GM06990 (cell line): ENCODE measurements around the gene BMP2K.

Experiments used
- DNase-seq: peaks from one replicate; pipeline ENCODE4 v3.0.0-alpha.2; 2011; ENCODE audit not compliant: insufficient read length; ENCODE audit errors: extremely low read depth
- H3K27me3 ChIP-seq: replicated peaks from 2 replicates; pipeline ENCODE4 v1.6.0; 2011; ENCODE audit warnings: low read length; ENCODE audit not compliant: control insufficient read depth, insufficient read depth
- H3K36me3 ChIP-seq: 2 replicates; pipeline ENCODE4 v1.5.1; 2011; ENCODE audit warnings: low read length; ENCODE audit not compliant: control insufficient read depth, insufficient read depth
- H3K4me3 ChIP-seq: replicated peaks from 2 replicates; pipeline ENCODE4 v1.5.1; 2011; ENCODE audit warnings: low read depth, mild to moderate bottlenecking, control low read depth, low read length
- TF ChIP-seq, protein P1 (sequence below): IDR thresholded peaks from 2 replicates; pipeline ENCODE4 v1.5.1; 2011; ENCODE audit warnings: low read length, control low read depth, mild to moderate bottlenecking, inconsistent platforms; ENCODE audit not compliant: insufficient read depth, poor library complexity, severe bottlenecking

The BMP2K gene

DNA sequence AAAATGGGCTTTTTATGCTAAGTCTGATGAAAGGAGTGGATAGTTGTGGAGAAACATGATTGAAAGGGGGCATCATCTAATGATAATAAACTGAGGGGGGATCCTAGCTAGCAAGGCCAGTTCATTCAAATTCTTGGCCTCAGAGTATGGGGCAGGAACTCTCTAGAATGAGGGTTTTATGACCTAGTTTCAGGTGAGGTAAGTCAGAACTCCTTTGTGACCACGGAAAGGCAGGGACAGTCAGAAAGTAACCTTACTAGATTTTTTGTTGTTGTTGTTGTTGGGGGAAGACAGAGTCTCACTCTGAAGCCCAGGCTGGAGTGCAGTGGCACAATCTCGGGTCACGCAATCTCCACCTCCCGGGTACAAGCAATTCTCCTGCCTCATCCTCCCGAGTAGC lies 164.6 kb downstream of the BMP2K start:
- TF ChIP-seq, protein P1, sequence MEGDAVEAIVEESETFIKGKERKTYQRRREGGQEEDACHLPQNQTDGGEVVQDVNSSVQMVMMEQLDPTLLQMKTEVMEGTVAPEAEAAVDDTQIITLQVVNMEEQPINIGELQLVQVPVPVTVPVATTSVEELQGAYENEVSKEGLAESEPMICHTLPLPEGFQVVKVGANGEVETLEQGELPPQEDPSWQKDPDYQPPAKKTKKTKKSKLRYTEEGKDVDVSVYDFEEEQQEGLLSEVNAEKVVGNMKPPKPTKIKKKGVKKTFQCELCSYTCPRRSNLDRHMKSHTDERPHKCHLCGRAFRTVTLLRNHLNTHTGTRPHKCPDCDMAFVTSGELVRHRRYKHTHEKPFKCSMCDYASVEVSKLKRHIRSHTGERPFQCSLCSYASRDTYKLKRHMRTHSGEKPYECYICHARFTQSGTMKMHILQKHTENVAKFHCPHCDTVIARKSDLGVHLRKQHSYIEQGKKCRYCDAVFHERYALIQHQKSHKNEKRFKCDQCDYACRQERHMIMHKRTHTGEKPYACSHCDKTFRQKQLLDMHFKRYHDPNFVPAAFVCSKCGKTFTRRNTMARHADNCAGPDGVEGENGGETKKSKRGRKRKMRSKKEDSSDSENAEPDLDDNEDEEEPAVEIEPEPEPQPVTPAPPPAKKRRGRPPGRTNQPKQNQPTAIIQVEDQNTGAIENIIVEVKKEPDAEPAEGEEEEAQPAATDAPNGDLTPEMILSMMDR = no peak
- DNase-seq = no peak
- Histone ChIP-seq H3K4me3 (no peak overlapping the region), H3K27me3 (no peaks in the 10 kb centered on the region), H3K36me3 (no peaks in the 10 kb centered on the region)

DNA sequence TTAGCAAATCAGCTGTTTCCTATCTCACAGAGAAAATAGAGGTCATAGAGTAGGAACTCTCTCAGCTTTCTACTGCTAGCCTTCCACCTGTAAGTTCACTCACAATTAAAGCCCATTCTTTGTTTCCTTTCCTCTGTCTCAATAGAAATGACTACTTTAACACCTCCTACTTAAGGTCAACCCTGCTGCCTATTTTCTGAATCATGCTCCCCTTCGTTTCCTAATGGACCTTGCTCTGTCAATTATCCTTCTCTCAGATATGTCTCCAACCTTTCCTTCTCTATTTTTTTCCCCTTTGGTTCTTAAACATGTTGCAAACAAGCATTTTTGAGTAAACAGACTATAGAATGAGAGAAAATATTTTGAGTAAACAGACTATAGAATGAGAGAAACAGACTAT lies 168.2 kb downstream of the BMP2K start:
- DNase-seq = no peak
- Histone ChIP-seq H3K27me3 (no peaks in the 10 kb centered on the region), H3K4me3 (no peak overlapping the region), H3K36me3 (no peaks in the 10 kb centered on the region)
- TF ChIP-seq, protein P1 = no peak

DNA sequence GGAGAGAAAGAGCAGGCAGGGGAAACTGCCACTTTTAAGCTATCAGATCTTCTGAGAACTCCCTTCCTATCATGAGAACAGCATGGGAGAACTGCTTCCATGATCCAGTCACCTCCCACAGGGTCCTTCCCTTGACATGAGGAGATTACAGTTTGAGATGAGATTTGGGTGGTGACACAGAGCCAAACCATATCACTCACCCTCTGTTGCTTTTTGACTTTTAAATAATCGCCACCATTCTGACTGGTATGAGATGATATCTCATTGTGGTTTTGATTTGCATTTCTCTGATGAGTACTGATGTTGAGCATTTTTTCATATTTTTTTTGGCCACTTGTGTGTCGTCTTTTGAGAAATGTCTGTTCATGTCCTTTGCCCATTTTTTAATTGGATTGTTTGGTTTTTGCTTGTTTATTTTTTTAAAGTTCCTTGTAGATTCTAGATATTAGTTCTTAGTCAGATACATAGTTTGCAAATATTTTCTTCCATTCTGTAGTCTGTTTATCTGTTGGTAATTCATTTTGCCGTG lies 169.6 kb downstream of the BMP2K start:
- H3K4me3 ChIP-seq = no peak overlapping the region
- TF ChIP-seq, protein P1 = no peak
- DNase-seq = no peak
- H3K36me3 ChIP-seq = no peaks in the 10 kb centered on the region
- no peaks in the 10 kb centered on the region for H3K27me3 ChIP-seq

DNA sequence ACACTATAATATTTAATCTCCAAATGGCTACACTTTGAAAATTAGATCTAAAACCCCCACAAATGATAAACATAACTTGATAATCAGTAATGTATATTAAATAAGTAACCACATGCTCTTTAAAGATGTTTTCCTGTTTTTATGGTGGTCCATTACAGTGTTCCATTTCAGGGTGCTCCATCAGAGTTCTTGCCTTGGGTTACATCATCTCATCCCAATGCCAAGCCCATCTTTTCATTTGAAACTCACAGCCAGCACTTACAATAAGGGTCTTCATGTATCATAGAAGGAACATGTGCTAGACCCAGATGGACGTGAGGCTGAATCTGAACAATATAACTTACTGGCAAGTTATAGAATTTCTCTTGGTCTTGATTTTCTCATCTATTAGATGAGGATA lies 173.6 kb downstream of the BMP2K start:
- TF ChIP-seq, protein P1 = no peak
- Histone ChIP-seq H3K27me3 (no peaks in the 10 kb centered on the region), H3K36me3 (no peaks in the 10 kb centered on the region), H3K4me3 (no peak overlapping the region)
- no peak for DNase-seq

DNA sequence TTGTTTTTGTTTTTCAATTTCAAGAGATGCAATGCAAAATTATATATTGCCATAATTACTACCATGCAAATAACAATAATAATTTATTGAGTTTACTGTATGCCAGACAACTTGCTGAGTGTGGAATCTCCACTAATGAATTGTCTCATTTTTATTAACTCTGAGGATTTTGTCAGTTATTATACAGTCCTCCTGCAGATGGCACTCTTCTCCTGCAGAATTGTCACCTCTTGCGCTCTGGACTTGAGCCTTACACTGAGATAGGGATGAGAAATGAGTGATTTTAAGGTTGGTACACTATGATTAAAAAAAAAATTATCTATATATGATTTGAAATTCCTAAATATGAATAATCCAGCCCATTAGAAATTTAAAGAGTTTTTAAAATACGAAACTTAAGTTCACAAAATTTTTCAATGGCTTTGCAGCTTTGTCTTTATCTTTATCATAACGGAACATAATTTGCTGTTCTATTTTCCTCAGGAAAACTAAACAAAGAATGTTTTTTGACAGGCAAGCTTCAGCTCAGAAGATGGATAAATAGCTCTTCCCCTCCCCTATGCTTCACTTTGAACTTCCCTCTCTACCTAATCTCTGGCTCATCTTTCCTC lies 175.8 kb downstream of the BMP2K start:
- no peaks in the 10 kb centered on the region for H3K36me3 ChIP-seq
- H3K27me3 ChIP-seq = no peaks in the 10 kb centered on the region
- TF ChIP-seq, protein P1 = peak; percentile 69
- DNase-seq = no peak
- no peak overlapping the region for H3K4me3 ChIP-seq

DNA sequence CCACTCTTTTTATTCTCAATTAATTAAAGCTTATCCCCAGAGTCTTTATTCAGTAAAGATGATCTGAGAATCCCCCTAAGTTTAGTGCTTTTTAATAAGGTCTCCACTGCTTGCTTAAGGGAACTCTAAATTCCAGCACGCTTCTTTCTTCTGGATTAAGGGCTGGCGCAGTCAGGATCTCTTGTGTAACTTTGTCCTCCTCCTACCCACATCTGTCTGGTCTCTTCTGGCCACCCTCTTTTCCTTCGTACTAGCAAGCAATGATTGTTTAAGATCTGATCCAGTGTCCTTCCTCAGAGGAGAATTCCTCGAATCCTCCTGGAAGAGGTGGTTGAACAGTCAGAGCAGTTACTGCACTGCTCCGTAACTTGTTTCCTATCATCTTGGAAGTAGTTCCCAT lies 177.1 kb downstream of the BMP2K start:
- H3K4me3 ChIP-seq = no peak overlapping the region
- TF ChIP-seq, protein P1 = no peak
- no peak for DNase-seq

More for the DNA sequence above, 177.1 kb downstream of the BMP2K start:
- Histone ChIP-seq H3K36me3 (no peaks in the 10 kb centered on the region), H3K27me3 (no peaks in the 10 kb centered on the region)
